ENCODE data around the gene ATP13A2.

Gene ATP13A2

GRCh38 chr1:16970132-16970910 is 41.4 kb downstream of the ATP13A2 start:
- TF ChIP-seq CTCF (IDR thresholded peaks at IDR 0.05), result no peak
- intact Hi-C loops (cut with DNase I; ENCODE audit: low total_unique reads), result no loop called here
- Histone ChIP-seq H3K4me3 (no peak overlapping the region), H3K9me3 (no peaks in the 10 kb centered on the region), H3K36me3 (peaks cover 15 to 59% (median 24%) of the 10 kb centered on the region in 3 donors), H3K27me3 (no peaks in the 10 kb centered on the region), H3K4me1 (peaks cover 0 to 33% (median 24%) of the 10 kb centered on the region in 4 donors), H3K27ac (no peak overlapping the region)
- DNase-seq, result no peak

- no peak for TF ChIP-seq CTCF (IDR thresholded peaks at IDR 0.05)
- no peak for DNase-seq
- intact Hi-C loops (cut with DNase I; ENCODE audit: low total_unique reads), result no loop called here
- Histone ChIP-seq H3K27me3 (no peaks in the 10 kb centered on the region), H3K9me3 (no peaks in the 10 kb centered on the region), H3K36me3 (peaks cover 15 to 62% (median 30%) of the 10 kb centered on the region in 3 donors), H3K4me3 (no peak overlapping the region), H3K4me1 (peaks cover 0 to 28% (median 19%) of the 10 kb centered on the region in 4 donors), H3K27ac (no peak overlapping the region)
Observed at GRCh38 chr1:16969651-16970050, 42.1 kb downstream of the ATP13A2 start.

- no peaks in the 10 kb centered on the region for H3K9me3 ChIP-seq
- H3K4me3 ChIP-seq, result no peak overlapping the region
- H3K36me3 ChIP-seq, result peaks cover 15 to 62% (median 31%) of the 10 kb centered on the region in 3 donors
- intact Hi-C loops (cut with DNase I; ENCODE audit: low total_unique reads), result no loop called here
- no peak for TF ChIP-seq CTCF (IDR thresholded peaks at IDR 0.05)
- H3K27me3 ChIP-seq, result no peaks in the 10 kb centered on the region
- peaks cover 0 to 28% (median 19%) of the 10 kb centered on the region in 4 donors for H3K4me1 ChIP-seq
- H3K27ac ChIP-seq, result no peak overlapping the region
- DNase-seq, result no peak
Observed at GRCh38 chr1:16969057-16969611, 42.6 kb downstream of the ATP13A2 start.

- no peak overlapping the region for H3K27ac ChIP-seq
- H3K9me3 ChIP-seq, result no peaks in the 10 kb centered on the region
- no peaks in the 10 kb centered on the region for H3K27me3 ChIP-seq
- peaks cover 0 to 33% (median 22%) of the 10 kb centered on the region in 4 donors for H3K4me1 ChIP-seq
- intact Hi-C loops (cut with DNase I; ENCODE audit: low total_unique reads), result no loop called here
- no peak for TF ChIP-seq CTCF (IDR thresholded peaks at IDR 0.05)
- no peak overlapping the region for H3K4me3 ChIP-seq
- no peak for DNase-seq
- peaks cover 15 to 62% (median 31%) of the 10 kb centered on the region in 3 donors for H3K36me3 ChIP-seq
Observed at GRCh38 chr1:16968372-16968771, 43.4 kb downstream of the ATP13A2 start.

- Histone ChIP-seq H3K4me1 (peaks cover 0 to 33% (median 23%) of the 10 kb centered on the region in 4 donors), H3K27ac (peak overlapping the region; percentile 52), H3K4me3 (no peak overlapping the region), H3K27me3 (no peaks in the 10 kb centered on the region), H3K36me3 (peaks cover 15 to 62% (median 31%) of the 10 kb centered on the region in 3 donors), H3K9me3 (no peaks in the 10 kb centered on the region)
- intact Hi-C loops (cut with DNase I; ENCODE audit: low total_unique reads), result no loop called here
- DNase-seq, result no peak
- TF ChIP-seq CTCF (IDR thresholded peaks at IDR 0.05), result no peak
Observed at GRCh38 chr1:16967962-16968361, 43.8 kb downstream of the ATP13A2 start.

All from tibial artery (tissue), 4 donors.